CD1c-positive myeloid dendritic cell (primary cell): ENCODE results near the gene FILIP1.
"Not testable (repeated sequence)": the region's sequence is repeated elsewhere in the genome, so short reads cannot be mapped to it uniquely, and the experiment has no call there.

ENCODE experiments used
- DNase-seq: peaks from one replicate; pipeline ENCODE4 v3.0.0-alpha.2; 2016; ENCODE audit errors: extremely low spot score

Gene FILIP1

GRCh38 chr6:75419980-75420379, 73.6 kb downstream of the FILIP1 start:
- DNase-seq: no peak

- DNase-seq: no peak
Observed at GRCh38 chr6:75419416-75419815, 74.2 kb downstream of the FILIP1 start.

GRCh38 chr6:75418233-75418632, 75.4 kb downstream of the FILIP1 start:
- no peak for DNase-seq

GRCh38 chr6:75416443-75416842, 77.2 kb downstream of the FILIP1 start:
- DNase-seq: no peak

- no peak for DNase-seq
Observed at GRCh38 chr6:75415804-75416203, 77.8 kb downstream of the FILIP1 start.

- no peak for DNase-seq
Observed at GRCh38 chr6:75414445-75415021, 79.1 kb downstream of the FILIP1 start.

- DNase-seq: no peak
Observed at GRCh38 chr6:75412969-75413662, 80.5 kb downstream of the FILIP1 start.

GRCh38 chr6:75410564-75410963, 83.0 kb downstream of the FILIP1 start:
- DNase-seq: not testable (repeated sequence)

GRCh38 chr6:75409928-75410327, 83.7 kb downstream of the FILIP1 start:
- DNase-seq: no peak

GRCh38 chr6:75409286-75409685, 84.3 kb downstream of the FILIP1 start:
- DNase-seq: no peak

- DNase-seq: no peak
Observed at GRCh38 chr6:75403563-75404080, 90.0 kb downstream of the FILIP1 start.

- DNase-seq: no peak
Observed at GRCh38 chr6:75402296-75402695, 91.3 kb downstream of the FILIP1 start.

GRCh38 chr6:75397656-75398465, 95.7 kb downstream of the FILIP1 start:
- DNase-seq: no peak

GRCh38 chr6:75397171-75397570, 96.4 kb downstream of the FILIP1 start:
- no peak for DNase-seq

- DNase-seq: no peak
Observed at GRCh38 chr6:75396005-75396800, 97.4 kb downstream of the FILIP1 start.

- no peak for DNase-seq
Observed at GRCh38 chr6:75393806-75394205, 99.8 kb downstream of the FILIP1 start.

GRCh38 chr6:75391276-75391675, 102.3 kb downstream of the FILIP1 start:
- DNase-seq: no peak

GRCh38 chr6:75386050-75386770, 107.4 kb downstream of the FILIP1 start:
- no peak for DNase-seq

- no peak for DNase-seq
Observed at GRCh38 chr6:75384116-75384515, 109.5 kb downstream of the FILIP1 start.

- DNase-seq: no peak
Observed at GRCh38 chr6:75382634-75382900, 111.0 kb downstream of the FILIP1 start.

- no peak for DNase-seq
Observed at GRCh38 chr6:75381877-75382633, 111.5 kb downstream of the FILIP1 start.
